B cell (primary cell): ENCODE measurements around the gene CELF6.

Experiments
- EZH2 ChIP-seq: IDR thresholded peaks from 2 replicates; pipeline ENCODE4 v1.6.1; 2012; ENCODE audit warnings: borderline replicate concordance, low read depth, mild to moderate bottlenecking, moderate library complexity, low read length; ENCODE audit not compliant: insufficient read depth, poor library complexity, severe bottlenecking
- TF ChIP-seq, protein P1 (sequence below): fragments of 200-600 bp; IDR thresholded peaks from one replicate; pipeline ENCODE4 v1.8.0; 2022; ENCODE audit warnings: antibody characterized with exemption, mild to moderate bottlenecking

GRCh38 chr15:72238586-72238985 lies 81.4 kb downstream of the CELF6 start:
- TF ChIP-seq, protein P1, sequence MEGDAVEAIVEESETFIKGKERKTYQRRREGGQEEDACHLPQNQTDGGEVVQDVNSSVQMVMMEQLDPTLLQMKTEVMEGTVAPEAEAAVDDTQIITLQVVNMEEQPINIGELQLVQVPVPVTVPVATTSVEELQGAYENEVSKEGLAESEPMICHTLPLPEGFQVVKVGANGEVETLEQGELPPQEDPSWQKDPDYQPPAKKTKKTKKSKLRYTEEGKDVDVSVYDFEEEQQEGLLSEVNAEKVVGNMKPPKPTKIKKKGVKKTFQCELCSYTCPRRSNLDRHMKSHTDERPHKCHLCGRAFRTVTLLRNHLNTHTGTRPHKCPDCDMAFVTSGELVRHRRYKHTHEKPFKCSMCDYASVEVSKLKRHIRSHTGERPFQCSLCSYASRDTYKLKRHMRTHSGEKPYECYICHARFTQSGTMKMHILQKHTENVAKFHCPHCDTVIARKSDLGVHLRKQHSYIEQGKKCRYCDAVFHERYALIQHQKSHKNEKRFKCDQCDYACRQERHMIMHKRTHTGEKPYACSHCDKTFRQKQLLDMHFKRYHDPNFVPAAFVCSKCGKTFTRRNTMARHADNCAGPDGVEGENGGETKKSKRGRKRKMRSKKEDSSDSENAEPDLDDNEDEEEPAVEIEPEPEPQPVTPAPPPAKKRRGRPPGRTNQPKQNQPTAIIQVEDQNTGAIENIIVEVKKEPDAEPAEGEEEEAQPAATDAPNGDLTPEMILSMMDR: no peak
- no peak for TF ChIP-seq EZH2
